GM19025 (cell line): ENCODE measurements around the gene SNX25.
"Not testable (repeated sequence)": the region's sequence is repeated elsewhere in the genome, so short reads cannot be mapped to it uniquely, and the experiment has no call there.

Experiments
- ATAC-seq: cut with Tn5 transposase; IDR thresholded peaks from one replicate; pipeline ENCODE4 v1.9.1; 2021; ENCODE audit warnings: mild to moderate bottlenecking, low read depth, moderate library complexity; ENCODE audit not compliant: unreplicated experiment

Gene SNX25

DNA sequence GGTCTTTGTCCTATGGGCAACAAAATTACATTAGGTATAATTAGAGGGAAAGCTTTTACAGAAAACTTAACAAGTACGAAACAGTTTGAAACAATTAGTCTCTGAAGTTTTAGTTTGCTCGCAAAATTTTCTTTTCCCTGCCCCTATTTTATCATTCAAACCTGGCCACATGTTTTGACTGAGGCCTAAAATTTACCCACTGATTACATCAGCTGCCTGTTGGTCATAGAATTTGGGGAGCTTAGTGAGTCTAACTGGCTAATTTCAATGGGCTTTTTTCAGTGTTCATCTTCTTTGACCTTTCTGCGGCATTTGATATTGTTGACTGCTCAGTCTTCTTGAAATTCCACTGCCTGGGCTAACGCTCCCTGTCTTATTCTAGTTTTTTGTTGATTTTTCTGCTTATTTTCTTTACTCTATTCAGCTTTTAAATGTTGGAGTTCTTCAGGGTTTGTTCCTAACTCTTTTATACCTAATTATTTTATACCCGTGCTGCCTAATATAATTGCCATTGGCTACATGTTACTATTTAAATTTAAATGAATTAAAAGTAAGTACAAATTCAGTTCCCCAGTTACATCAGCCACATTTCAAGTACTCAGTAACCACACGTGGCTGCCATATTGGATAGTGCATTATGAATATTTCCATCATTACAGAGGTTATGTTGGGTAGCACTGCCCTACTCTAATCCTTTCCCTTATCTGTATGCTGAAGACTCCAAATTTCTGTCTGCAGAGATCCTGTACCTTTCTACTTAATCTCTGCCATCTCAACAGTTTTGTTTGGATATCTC lies 87.5 kb downstream of the SNX25 start:
- no peak for ATAC-seq

DNA sequence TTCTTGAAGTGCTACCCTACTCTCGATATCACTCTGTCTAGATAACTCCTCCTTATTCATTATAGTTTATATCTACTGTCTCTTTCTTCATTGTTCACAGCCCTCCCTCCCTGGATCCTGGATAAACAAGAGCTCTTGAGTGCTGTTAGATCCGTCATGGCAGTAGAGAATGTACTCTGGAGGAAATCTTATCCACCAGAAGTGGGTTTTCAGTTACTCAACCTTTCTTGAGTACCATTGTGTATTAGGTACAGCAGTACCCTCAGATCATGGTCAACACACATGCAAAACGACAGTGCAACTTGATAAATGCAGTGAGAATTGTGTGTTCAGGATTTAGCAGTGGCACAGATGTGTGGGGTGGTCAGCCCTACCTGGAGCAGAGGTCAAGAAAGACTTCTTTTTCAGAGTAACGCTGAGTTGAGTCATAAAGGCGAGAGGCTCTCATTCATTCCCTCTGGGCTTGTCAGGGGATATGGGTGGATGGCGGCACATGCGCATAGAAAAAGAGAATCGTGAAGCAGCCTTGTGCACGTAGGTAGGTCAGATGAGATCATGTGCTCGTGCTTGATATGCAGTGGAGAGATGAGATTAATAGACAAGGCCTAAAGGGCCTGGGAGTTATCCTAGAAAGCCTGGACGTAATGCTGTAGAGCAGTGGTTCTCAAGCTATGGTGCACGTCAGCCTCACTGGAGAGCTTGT lies 89.5 kb downstream of the SNX25 start:
- no peak for ATAC-seq

DNA sequence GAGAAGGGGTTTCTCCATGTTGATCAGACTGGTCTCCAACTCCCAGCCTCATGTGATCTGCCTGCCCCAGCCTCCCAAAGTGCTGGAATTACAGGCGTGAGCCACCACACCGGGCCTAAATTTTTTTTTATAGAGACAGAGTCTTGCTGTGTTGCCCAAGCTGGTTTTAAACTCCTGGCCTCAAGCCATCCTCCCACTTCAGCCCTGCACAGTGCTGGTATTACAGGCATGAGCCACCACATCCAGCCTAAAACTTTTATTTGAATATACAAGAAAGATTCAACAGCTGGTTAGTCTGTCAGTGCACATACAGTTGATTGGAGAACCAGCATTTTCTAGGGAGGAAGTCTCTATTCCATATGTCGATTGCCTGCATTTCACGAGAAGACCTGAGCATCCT lies 95.1 kb downstream of the SNX25 start:
- ATAC-seq, result no peak

DNA sequence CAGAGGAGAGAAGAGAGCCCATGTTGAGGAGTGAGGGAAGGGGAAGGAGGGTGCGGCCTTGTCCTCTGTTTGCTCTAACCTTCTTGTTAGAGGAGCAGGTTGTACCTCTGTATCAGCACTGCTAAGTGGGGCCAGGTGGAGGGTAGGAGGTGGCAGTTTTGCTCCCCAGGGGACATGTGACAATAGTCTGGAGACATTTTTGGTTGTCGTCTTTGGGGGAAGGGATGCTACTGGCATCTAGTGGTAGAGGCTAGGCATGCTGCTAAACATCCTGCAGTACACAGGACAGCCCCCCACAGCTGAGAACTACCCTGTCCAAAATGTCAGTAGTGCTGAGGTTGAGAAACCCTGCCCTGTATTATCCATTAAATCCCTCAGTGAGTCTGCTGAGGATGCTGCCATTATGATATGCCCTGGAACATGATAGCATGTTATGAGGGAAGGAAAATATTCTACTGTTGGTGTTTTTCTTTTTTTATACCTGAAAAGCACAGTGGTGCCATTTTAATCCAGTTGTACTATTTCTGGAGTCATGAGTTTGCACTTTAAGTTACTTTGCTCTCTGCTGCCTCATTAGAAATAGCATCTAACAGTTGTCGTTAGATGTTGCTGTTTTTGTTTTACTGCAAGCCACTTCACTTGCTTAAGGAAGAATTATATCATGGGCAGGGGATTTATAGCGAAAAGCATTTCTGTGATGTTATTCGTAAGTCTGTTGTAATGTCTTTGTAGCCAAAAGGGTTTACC lies 95.7 kb downstream of the SNX25 start:
- ATAC-seq, result peak; percentile 25

DNA sequence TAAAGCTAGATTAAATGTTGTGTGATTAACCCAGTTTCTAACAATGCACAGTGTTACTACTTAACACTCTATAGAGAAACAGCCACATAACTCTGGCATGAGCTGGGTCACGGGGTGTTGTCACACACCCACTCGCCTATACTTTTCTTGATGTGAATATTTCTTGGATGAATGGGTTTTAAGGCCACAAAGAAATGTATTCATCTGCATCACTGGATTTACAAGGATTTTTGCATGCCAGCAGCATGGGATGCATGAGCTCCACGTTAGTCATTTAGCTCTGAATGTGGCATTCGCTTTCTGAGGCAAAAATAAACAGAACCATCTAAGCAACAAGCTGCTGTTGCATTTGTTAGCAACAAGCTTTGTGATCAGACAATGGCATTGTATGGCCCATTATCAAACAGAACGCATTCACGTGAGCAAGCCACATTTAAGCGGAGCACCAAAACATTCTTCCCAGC lies 96.6 kb downstream of the SNX25 start:
- ATAC-seq, result no peak

DNA sequence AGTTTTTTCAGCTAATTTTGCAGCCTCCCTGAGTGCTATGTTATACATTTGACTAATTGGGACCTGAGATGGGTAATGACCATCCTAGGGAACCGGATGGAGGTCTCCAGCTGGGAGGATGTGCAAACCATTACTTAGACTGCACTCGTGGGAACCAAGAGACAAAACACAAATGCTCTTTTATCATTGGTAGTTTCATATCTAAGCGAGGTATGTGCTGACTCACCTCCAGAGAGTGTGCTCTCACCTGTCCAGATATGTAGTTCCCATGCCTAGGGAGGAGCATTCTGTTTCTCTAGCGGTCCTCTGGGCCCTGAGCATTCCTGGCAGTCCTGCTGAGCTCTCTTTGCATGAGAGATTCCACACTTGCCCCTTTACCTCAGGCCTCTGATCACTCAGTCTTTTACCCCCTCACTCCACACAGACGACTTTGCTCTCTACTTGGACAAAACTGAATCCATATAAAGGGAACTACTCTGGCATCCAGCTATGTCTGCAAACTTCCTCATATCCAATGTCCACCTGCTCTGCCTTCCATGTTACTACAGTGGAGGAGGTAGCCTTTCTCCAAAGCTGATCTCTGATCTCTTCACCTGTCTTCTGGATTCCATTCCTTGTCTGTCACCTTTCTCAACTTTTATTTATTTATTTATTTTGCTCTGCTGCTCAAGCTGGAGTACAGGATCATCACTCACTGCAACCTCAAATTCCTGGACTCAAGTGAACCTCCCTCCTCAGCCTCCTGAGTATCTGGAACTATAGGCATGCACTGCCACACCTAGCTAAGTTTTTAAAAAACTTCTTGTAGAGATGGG lies 97.9 kb downstream of the SNX25 start:
- ATAC-seq, result peak; percentile 69

DNA sequence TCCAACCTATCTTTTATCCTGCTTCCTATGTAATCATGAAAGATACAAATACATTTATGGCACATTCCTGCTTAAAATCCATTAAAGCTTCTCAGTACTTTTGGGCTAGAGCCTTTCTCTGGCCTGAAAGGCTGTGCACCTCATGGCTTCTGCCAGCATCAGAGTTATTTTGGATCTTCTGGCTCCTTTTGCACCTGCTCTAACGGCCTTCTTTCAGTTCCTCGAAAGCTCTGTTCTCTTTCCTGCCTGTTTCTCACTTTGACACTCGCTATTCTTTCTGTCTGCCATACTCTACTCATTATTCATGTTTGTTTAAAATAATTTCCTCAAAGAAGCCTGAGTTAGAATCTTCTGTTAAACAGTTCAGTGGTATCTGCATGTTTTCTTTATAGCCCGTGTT lies 100.4 kb downstream of the SNX25 start:
- peak; percentile 36 for ATAC-seq

DNA sequence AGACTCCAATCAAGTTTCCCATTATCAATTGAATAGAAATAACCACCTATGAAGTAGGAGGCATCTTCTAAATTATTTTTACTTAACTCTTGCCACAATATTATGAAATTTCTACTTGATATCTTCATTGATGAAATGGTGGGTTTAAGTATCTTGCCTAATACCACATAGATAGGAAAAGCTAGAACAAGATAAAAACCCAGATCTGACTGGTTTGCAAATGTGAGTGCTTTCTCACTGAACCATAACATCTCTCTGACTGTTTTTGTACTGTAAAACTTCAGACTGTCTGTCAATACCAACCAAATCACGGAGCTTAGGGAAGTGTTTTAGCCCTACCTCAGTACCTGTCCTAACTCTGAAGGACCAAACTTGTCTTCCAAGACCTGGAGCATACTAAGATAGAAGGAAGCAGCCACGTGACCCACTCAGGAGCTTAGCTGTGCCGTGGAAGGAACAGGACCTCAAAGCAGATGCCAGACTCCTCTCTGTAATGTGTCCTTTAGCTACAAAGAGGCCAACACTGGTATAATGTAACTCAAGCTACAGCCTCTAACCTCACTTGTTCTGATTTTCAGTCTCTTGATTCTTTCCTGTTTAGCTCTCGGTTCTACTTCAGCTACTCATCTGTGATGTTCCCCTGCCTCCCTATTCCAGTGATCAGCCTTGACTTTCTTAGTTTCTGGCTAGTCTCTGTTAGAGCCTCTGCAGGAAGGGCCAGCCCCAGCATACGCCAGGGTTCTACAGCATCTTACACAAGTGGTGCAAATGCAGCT lies 101.9 kb downstream of the SNX25 start:
- ATAC-seq, result no peak

DNA sequence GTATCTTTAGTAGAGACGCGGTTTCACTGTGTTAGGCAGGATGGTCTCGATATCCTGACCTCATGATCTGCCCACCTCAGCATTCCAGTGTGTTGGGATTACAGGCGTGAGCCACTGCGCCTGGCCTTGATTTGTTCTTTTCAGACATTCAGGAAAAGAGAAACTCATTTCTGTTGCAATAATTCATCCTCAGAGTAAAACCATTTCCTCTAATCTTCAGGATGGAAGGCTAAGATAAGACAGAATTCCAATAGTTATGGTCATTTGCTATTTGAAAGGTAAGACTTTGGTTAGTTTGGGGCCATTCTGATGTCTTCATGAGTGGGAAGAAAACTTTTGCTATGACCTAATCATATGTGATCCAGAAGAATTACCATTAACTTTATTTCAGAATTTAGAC lies 103.3 kb downstream of the SNX25 start:
- no peak for ATAC-seq

DNA sequence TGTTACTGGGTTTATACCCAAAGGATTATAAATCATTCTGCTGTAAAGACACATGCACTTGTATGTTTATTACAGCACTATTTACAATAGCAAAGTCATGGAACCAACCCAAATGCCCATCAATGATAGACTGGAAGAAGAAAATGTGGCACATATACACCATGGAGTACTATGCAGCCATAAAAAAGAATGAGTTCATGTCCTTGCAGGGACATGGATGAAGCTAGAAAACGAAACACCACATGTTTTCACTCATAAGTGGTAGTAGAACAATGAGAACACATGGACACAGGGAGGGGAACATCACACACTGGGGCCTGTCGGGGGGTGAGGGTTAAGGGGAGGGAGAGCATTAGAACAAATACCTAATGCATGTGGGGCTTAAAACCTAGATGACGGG lies 108.1 kb downstream of the SNX25 start:
- ATAC-seq, result not testable (repeated sequence)

DNA sequence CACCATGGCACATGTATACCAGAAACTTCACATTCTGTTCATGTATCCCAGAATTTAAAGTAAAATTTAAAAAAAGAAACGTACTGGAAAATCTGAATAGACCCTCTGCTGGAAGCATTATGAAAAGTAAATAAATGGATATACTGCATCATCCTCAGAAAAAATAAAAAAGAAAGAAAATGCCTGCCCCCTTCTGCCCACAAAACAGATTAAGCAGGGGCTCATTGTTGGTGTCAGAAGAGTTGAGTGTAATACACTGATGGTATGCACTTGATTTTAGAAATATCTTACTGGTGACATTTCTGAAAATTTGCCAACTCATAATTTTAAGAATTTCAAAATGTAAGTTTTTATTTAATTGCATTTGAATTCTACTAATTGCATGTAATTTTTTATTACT lies 108.5 kb downstream of the SNX25 start:
- ATAC-seq, result no peak

DNA sequence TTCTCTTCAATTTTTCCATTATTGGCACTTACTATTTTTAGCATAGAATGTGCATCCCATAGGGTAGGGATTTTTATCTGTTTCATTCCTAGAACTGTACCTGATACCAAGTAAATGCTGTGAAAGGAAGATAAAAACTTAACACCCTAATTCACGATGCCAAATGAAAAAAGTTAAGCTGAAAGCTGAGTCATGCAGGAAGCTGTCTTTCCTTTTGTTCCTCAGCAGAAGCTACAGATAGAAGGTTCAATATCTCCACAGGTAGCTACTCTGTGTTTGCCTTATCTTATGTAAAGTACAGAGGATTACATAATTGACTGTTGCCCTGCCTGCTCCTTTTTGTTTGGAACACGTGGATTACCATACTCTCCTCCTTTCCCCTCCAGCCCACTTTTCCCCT lies 109.3 kb downstream of the SNX25 start:
- no peak for ATAC-seq

DNA sequence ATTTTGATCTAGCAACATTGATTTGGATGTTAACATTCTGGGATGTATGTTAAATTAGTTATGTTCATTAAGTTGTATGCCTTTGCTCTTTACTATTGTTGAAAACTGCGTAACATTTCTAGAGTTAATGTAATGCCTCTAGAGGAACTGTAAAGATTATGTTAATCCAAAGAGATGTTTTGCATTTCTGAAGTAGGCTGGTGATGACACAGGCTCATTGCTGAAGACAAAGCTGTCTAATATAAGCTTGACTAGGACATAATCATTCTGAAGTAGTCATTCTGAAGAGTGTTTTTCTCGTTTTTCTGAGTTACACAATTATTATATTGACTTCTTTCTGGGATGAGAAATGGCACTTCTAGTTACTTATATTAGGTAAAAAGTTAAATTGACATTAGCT lies 113.4 kb downstream of the SNX25 start:
- ATAC-seq, result no peak

DNA sequence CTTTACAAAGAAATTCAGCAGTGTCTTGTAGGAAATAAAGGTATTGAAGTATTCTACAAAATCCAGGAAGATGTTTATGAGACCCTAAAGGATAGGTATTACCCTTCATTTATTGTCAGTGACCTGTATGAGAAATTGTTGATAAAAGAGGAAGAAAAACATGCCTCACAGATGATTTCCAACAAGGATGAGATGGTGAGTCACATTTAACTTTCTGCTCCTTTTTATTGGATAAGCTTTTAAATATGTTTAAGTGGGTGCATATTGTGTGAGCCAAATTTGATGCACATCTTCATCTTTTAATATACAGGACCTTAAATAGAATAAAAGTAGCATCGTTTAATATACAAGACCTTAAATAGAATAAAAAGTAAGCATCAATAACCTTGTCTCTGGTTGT lies 114.2 kb downstream of the SNX25 start:
- ATAC-seq, result no peak

DNA sequence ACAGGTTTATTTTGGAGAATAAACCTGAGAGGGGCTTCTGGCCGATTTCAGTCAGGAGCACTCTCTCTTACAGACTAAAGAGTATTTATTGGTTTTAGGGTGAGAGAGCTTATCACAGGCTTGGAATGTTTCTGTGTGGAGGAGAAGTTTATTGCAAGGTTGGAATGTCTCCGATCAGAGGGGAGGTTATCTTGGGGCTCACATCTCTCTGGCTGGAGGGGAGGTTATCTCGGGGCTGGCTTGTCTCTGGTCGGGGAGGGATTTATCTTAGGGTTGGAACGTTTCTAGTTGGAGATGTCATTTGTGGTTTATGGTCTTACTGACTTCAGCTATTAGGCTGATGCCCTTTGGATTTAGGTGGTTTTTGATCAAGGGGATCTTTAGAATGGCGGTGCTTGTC lies 115.0 kb downstream of the SNX25 start:
- not testable (repeated sequence) for ATAC-seq

DNA sequence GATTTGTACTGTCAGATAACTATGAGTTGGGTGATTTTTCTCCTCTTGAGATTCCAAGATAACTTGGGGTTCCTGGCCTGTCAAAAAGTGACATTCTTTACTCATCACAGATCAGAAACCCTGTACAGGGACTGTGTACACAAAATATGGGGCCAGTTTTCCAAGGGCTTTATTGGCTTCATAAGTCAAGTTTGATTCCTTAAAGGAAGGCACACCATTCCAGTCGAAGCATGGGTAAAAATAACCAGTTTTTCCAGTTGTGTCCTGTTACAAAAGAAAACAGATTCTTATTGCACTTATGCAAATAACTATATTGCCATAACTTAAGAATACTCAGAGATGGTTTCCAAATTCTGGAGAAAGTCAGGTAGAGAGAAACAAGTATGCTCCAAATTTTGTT lies 116.3 kb downstream of the SNX25 start:
- ATAC-seq, result not testable (repeated sequence)

DNA sequence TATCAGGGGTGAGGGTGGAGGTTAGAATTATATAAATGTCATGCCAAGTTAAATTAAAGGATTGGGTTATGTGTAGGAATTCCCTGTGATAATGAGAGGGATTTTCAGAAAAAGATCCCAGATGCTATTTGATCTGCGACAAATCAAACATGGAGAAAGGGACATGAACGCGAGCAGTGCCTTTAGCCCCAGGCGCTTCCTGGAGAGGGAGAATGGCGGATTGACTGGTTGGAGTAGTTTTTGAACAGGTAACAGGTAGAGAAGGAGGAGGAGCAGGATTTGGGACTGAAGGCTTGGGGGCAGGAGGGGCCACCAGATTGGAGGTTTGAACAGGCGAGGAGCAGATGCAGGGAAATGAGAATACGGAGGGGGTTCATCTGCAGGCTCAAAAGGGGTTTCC lies 119.2 kb downstream of the SNX25 start:
- no peak for ATAC-seq

DNA sequence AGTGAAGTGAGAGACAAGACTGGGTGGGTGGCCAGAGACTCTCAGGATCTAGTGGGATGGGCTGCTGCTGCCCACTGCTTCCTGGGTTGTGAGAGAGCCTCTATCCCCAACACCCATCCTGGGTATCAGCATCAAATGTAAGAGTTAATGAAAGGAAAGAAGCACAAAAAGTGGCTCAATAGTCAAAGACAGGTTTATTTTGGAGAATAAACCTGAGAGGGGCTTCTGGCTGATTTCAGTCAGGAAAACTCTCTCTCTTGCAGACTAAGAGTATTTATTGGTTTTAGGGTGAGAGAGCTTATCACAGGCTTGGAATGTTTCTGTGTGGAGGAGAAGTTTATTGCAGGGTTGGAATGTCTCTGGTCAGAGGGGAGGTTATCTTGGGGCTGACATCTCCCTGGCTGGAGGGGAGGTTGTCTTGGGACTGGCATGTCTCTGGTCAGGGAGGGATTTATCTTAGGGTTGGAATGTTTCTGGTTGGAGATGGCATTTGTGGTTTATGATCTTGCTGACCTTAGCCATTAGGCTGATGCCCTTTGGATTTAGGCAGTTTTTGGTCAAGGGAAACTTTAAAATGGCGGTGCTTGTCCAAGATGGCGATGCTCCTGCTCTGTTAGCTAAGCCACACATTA lies 120.6 kb downstream of the SNX25 start:
- ATAC-seq, result not testable (repeated sequence)
